Right lobe of liver (tissue), 6 donors: Measurements from ENCODE around the gene ASPDH. TPM values are rescaled to one million over a fixed set of nuclear protein-coding genes. Genes with fewer than 3 reads are reported as not detected.

Source experiments
- ATAC-seq, 4 donors: fragments of 200-7000 bp; cut with Tn5 transposase; one replicate each; pipeline ENCODE4 v1.9.1; 2020; ENCODE audit warnings: mild to moderate bottlenecking in 4 of 4, moderate library complexity in 4 of 4
- DNase-seq, 3 donors: peaks; one replicate each; pipeline ENCODE4 v3.0.0-alpha.2; 2020
- H3K27ac ChIP-seq, 3 donors: fragments of 200-600 bp; one replicate each; pipeline ENCODE4 v1.8.0; 2022
- H3K27me3 ChIP-seq, 2 donors: fragments of 200-600 bp; one replicate each; pipeline ENCODE4 v1.8.0; 2022
- H3K36me3 ChIP-seq, 4 donors: fragments of 200-600 bp; sonication (generic) in 1 of 4; one replicate each; pipeline versions ENCODE4 v1.5.1 to v1.8.0; 2017 to 2022; ENCODE audit warnings: control low read depth in 1 of 4
- H3K4me1 ChIP-seq, 4 donors: fragments of 200-600 bp; sonication (generic) in 1 of 4; one replicate each; pipeline versions ENCODE4 v1.5.1 to v1.8.0; 2017 to 2022; ENCODE audit warnings: control low read depth in 1 of 4
- H3K4me3 ChIP-seq, 3 donors: fragments of 200-600 bp; one replicate each; pipeline ENCODE4 v1.8.0; 2022
- H3K9me3 ChIP-seq, 4 donors: fragments of 200-600 bp; sonication (generic) in 1 of 4; one replicate each; pipeline versions ENCODE4 v1.5.1 to v1.8.0; 2017 to 2022; ENCODE audit warnings: control low read depth in 1 of 4
- POLR2A ChIP-seq: fragments of 450-650 bp; IDR thresholded peaks from one replicate; pipeline ENCODE4 v1.6.1; 2017; ENCODE audit warnings: antibody characterized with exemption, mild to moderate bottlenecking
- WGBS: methylation state at CpG from one replicate; pipeline ENCODE4 v1.1.6; 2018; ENCODE audit warnings: low coverage, low lambda C conversion rate; ENCODE audit not compliant: insufficient coverage; ENCODE audit errors: missing lambda C conversion rate; 5-methylcytosine and 5-hydroxymethylcytosine counted together
- intact Hi-C, 2 donors: fragments of 100-400 bp; cut with DNase I; formaldehyde crosslinking; loops; one replicate each; pipeline versions ENCODE4 v1.11.2 to v1.14.1; 2022
- total RNA-seq, 6 experiments: library from RNA; depleted of rRNA in 2 of 6; stranded (reverse); fragments of >200 nt in 2 of 6; fragmentation: NEBNext Ultra II Directional in 3 of 6; extraction: Animal tissue kit (Norgen Biotek cat#: 25700) in 3 of 6; gene quantifications; one replicate each; pipeline versions ENCODE4 v1.1.0 to v1.2.4, GENCODE V29; 2016 to 2023
- TF ChIP-seq, protein P1 (sequence below), 4 donors: fragments of 200-600 bp in 3 of 4; fragments of 450-650 bp in 1 of 4; IDR thresholded peaks; one replicate each; pipeline versions ENCODE4 v1.5.1 to v1.8.0; 2016 to 2022; ENCODE audit warnings: antibody characterized with exemption in 4 of 4, mild to moderate bottlenecking in 2 of 4
- donor health status: DM: no; HTN: yes; CAD: no.
- donor health status: DM: no; HTN: no; CAD: no.
- donor health status: DM: no; HTN: no; CAD: no.
- donor health status: DM: no; HTN: yes; CAD: no.
- donor health status: DM: no; HTN: yes; CAD: no.

ASPDH gene
- total RNA-seq, 6 experiments from 2014 or later = 22.1 to 67.8 (median 44.8) TPM

- WGBS = 62% methylated on average over 16 of the region's 29 CpGs
- intact Hi-C loops = no loop called here
- no peaks in the 10 kb centered on the region for H3K36me3 ChIP-seq
Measured at GRCh38 chr19:50546527-50547221, 33.0 kb upstream of the ASPDH start.

GRCh38 chr19:50542943-50543342 is 29.2 kb upstream of the ASPDH start:
- no peak for TF ChIP-seq POLR2A
- TF ChIP-seq, protein P1, sequence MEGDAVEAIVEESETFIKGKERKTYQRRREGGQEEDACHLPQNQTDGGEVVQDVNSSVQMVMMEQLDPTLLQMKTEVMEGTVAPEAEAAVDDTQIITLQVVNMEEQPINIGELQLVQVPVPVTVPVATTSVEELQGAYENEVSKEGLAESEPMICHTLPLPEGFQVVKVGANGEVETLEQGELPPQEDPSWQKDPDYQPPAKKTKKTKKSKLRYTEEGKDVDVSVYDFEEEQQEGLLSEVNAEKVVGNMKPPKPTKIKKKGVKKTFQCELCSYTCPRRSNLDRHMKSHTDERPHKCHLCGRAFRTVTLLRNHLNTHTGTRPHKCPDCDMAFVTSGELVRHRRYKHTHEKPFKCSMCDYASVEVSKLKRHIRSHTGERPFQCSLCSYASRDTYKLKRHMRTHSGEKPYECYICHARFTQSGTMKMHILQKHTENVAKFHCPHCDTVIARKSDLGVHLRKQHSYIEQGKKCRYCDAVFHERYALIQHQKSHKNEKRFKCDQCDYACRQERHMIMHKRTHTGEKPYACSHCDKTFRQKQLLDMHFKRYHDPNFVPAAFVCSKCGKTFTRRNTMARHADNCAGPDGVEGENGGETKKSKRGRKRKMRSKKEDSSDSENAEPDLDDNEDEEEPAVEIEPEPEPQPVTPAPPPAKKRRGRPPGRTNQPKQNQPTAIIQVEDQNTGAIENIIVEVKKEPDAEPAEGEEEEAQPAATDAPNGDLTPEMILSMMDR (IDR thresholded peaks at IDR 0.05) = no peak
- no peaks in the 10 kb centered on the region for H3K27me3 ChIP-seq
- H3K36me3 ChIP-seq = no peaks in the 10 kb centered on the region
- no peaks in the 10 kb centered on the region for H3K4me1 ChIP-seq
- DNase-seq (no peak), ATAC-seq (no peak)
- 89% methylated on average over 3 of the region's 21 CpGs for WGBS
- H3K27ac ChIP-seq = no peak overlapping the region
- intact Hi-C loops = no loop called here
- no peaks in the 10 kb centered on the region for H3K9me3 ChIP-seq
- H3K4me3 ChIP-seq = no peak overlapping the region

More at GRCh38 chr19:50546527-50547221, 33.0 kb upstream of the ASPDH start:
- no peak for TF ChIP-seq POLR2A
- ATAC-seq = no peak
- Histone ChIP-seq H3K27ac (no peak overlapping the region), H3K4me3 (no peak overlapping the region), H3K4me1 (no peaks in the 10 kb centered on the region), H3K27me3 (no peaks in the 10 kb centered on the region), H3K9me3 (no peaks in the 10 kb centered on the region)
- no peak for DNase-seq

DNA sequence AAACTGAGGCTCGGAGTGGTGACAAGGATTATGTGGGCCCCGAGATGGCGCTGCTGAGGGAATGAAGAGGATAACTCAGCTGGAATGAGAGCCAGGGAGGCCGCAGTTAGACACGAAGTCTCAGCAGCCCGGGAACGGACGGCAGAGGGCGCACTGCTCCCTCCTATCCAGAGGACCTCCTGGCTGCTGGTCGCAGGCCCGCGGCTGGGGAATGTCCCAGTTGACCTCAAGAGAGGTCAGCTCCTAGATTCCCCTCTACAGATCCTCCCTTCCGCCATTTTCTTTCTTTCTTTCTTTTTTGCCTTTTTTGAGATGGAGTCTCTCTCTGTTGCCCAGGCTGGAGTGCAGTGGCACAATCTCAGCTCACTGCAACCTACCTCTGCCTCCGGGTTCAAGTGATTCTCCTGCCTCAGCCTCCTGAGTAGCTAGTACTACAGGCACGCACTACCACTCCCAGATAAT is 24.1 kb upstream of the ASPDH start:
- intact Hi-C loops = loop anchor here (10.0 kb wide), 1 partner anchor 247 kb away; no protein-coding TSS in a partner anchor
- H3K27me3 ChIP-seq = no peaks in the 10 kb centered on the region
- no peaks in the 10 kb centered on the region for H3K4me1 ChIP-seq
- TF ChIP-seq, protein P1 (IDR thresholded peaks at IDR 0.05) = peak; percentile 46 to 83 (median 75)
- no peak for TF ChIP-seq POLR2A
- no peak overlapping the region for H3K4me3 ChIP-seq
- WGBS = 18% methylated on average over 12 of the region's 15 CpGs
- H3K9me3 ChIP-seq = no peaks in the 10 kb centered on the region
- H3K36me3 ChIP-seq = no peaks in the 10 kb centered on the region
- no peak overlapping the region for H3K27ac ChIP-seq
- ATAC-seq (peak; percentile 78 to 90 (median 83)), DNase-seq (peak; percentile 65 to 80 (median 79))

- WGBS = 70% methylated on average over 7 of the region's 18 CpGs
- H3K9me3 ChIP-seq = no peaks in the 10 kb centered on the region
- intact Hi-C loops = loop anchor here (10.0 kb wide), 1 partner anchor 248 kb away; no protein-coding TSS in a partner anchor
- H3K27ac ChIP-seq = no peak overlapping the region
- DNase-seq = no peak
- no peak overlapping the region for H3K4me3 ChIP-seq
- no peaks in the 10 kb centered on the region for H3K27me3 ChIP-seq
- ATAC-seq = no peak
- no peaks in the 10 kb centered on the region for H3K36me3 ChIP-seq
- no peaks in the 10 kb centered on the region for H3K4me1 ChIP-seq
- no peak for TF ChIP-seq POLR2A
- TF ChIP-seq, protein P1 (IDR thresholded peaks at IDR 0.05) = no peak
Measured at GRCh38 chr19:50537306-50537685, 23.6 kb upstream of the ASPDH start.

GRCh38 chr19:50536662-50537305 is 23.1 kb upstream of the ASPDH start:
- ATAC-seq (no peak), DNase-seq (no peak)
- intact Hi-C loops = loop anchor here (10.0 kb wide), 1 partner anchor 248 kb away; no protein-coding TSS in a partner anchor
- Histone ChIP-seq H3K4me3 (no peak overlapping the region), H3K36me3 (no peaks in the 10 kb centered on the region), H3K27ac (no peak overlapping the region), H3K4me1 (no peaks in the 10 kb centered on the region), H3K27me3 (no peaks in the 10 kb centered on the region), H3K9me3 (no peaks in the 10 kb centered on the region)
- no peak for TF ChIP-seq POLR2A
- TF ChIP-seq, protein P1 (IDR thresholded peaks at IDR 0.05) = no peak
- WGBS = 87% methylated on average over 5 of the region's 16 CpGs
